Astrocyte (in vitro differentiated cells and primary cell): ENCODE measurements around the gene EDDM13.

Source experiments
- EZH2 ChIP-seq: IDR thresholded peaks from 2 replicates; pipeline ENCODE4 v1.6.1; 2012; ENCODE audit warnings: mild to moderate bottlenecking, low read length, inconsistent platforms; ENCODE audit not compliant: insufficient read depth
- TF ChIP-seq, protein P1 (sequence below): IDR thresholded peaks from 2 replicates; pipeline ENCODE4 v1.5.1; 2011; ENCODE audit warnings: low read depth, mild to moderate bottlenecking, inconsistent platforms, low read length, moderate library complexity; ENCODE audit not compliant: insufficient read depth

DNA sequence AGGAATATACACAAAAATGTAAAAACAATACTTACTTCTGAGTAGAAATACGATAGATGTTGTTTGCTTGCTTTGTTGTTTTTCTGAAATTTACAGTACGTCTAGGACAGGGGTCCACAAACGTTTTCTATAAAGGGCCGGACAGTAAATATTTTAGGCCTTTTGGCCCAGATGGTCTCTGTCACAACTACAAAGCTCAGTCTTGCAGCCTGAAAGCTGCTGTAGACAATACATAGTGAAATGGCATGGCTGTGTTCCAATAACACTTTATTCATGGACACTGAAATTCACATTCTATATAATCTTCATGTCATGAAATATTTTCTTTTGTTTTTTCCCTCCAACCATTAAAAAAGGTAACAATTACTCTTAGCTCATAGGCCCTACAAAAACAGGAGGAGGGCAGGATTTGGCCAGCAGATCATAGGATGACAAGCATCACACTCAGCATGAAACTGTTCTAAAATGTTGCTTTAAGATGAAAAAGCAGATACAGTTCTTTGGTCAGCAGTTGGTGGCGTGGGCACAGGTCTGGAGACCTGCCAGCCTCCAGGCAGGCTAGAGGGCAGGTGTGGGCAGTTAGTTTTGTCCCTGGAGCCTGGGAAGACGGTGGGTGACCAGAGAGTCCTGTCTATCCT, at the start of gene EDDM13:
- TF ChIP-seq, protein P1, sequence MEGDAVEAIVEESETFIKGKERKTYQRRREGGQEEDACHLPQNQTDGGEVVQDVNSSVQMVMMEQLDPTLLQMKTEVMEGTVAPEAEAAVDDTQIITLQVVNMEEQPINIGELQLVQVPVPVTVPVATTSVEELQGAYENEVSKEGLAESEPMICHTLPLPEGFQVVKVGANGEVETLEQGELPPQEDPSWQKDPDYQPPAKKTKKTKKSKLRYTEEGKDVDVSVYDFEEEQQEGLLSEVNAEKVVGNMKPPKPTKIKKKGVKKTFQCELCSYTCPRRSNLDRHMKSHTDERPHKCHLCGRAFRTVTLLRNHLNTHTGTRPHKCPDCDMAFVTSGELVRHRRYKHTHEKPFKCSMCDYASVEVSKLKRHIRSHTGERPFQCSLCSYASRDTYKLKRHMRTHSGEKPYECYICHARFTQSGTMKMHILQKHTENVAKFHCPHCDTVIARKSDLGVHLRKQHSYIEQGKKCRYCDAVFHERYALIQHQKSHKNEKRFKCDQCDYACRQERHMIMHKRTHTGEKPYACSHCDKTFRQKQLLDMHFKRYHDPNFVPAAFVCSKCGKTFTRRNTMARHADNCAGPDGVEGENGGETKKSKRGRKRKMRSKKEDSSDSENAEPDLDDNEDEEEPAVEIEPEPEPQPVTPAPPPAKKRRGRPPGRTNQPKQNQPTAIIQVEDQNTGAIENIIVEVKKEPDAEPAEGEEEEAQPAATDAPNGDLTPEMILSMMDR, result no peak
- no peak for TF ChIP-seq EZH2
